ENCODE data around the gene DNAH12.
"Not testable (repeated sequence)": the region's sequence is repeated elsewhere in the genome, so short reads cannot be mapped to it uniquely, and the experiment has no call there.

The DNAH12 gene

GRCh38 chr3:57303520-57303919 lies 240.6 kb downstream of the DNAH12 start:
- not testable (repeated sequence) for DNase-seq

- no peak for DNase-seq
These were observed 246.1 kb downstream of the DNAH12 start for GRCh38 chr3:57298041-57298440.

- no peak for DNase-seq
These were observed 251.1 kb downstream of the DNAH12 start for GRCh38 chr3:57292897-57293526.

- no peak for DNase-seq
These were observed 251.8 kb downstream of the DNAH12 start, which contains the start of gene ASB14 for GRCh38 chr3:57292159-57292896. Gene ASB14, minus strand, starts transcription at chr3:57292685. Its CDS starts 652 bp downstream, at chr3:57292033.

- DNase-seq = no peak
These were observed 255.7 kb downstream of the DNAH12 start for GRCh38 chr3:57288403-57288802.

GRCh38 chr3:57287205-57287604 lies 256.9 kb downstream of the DNAH12 start:
- no peak for DNase-seq

- no peak for DNase-seq
These were observed 260.8 kb downstream of the DNAH12 start for GRCh38 chr3:57283334-57283733.

GRCh38 chr3:57281715-57282114 lies 262.4 kb downstream of the DNAH12 start:
- peak; percentile 45 for DNase-seq

- DNase-seq = no peak
These were observed 264.5 kb downstream of the DNAH12 start for GRCh38 chr3:57279685-57280084.

- DNase-seq = no peak
These were observed 265.9 kb downstream of the DNAH12 start for GRCh38 chr3:57278237-57278636.

GRCh38 chr3:57275393-57275792 lies 268.8 kb downstream of the DNAH12 start:
- DNase-seq = no peak

GRCh38 chr3:57274845-57275244 lies 269.3 kb downstream of the DNAH12 start:
- DNase-seq = no peak

GRCh38 chr3:57268416-57268815 lies 275.7 kb downstream of the DNAH12 start:
- DNase-seq = no peak

- DNase-seq = no peak
These were observed 282.2 kb downstream of the DNAH12 start for GRCh38 chr3:57261929-57262328.

GRCh38 chr3:57261119-57261518 lies 283.0 kb downstream of the DNAH12 start:
- no peak for DNase-seq

- no peak for DNase-seq
These were observed 286.5 kb downstream of the DNAH12 start for GRCh38 chr3:57257678-57258077.

GRCh38 chr3:57256844-57257243 lies 287.3 kb downstream of the DNAH12 start:
- no peak for DNase-seq

GRCh38 chr3:57252404-57252803 lies 291.7 kb downstream of the DNAH12 start:
- DNase-seq = no peak

- DNase-seq = no peak
These were observed 299.2 kb downstream of the DNAH12 start for GRCh38 chr3:57244946-57245345.
